Mucosa of gallbladder (tissue), 1 donor: Measurements from ENCODE around the gene TPM1. TPM values are rescaled to one million over a fixed set of nuclear protein-coding genes. Genes with fewer than 3 reads are reported as not detected.
"Not testable (repeated sequence)": the region's sequence is repeated elsewhere in the genome, so short reads cannot be mapped to it uniquely, and the experiment has no call there.

ENCODE experiments used
- DNase-seq: peaks from one replicate; pipeline ENCODE4 v3.0.0-alpha.2; 2020; ENCODE audit warnings: low spot score
- total RNA-seq: library from RNA; stranded (reverse); gene quantifications from one replicate; pipeline ENCODE4 v1.2.1, GENCODE V29; 2021
- donor health status: DM: no; HTN: no; CAD: no.

The TPM1 gene
- total RNA-seq, 1 donor from 2014 or later, result 1,361 TPM

DNA sequence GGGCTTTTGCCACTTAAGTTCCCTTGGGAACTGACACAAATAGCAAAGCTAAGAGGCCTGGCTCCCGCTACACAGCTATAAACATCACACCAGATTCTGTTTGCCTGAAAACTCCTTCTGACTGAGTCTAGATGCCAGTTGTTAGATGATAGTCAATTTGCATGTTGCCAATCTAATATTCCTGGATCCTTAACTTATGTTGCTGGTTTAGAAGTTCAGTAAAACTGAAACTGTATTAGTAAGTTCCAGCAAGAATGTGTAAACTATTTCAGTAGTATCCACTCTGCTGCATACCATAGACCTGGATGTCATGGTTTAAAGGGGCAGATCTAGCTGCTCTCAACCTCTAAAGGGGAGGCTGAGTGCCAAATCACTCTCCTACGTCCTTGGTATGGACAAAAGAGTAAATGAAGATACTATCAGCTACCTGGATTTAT, 52.0 kb downstream of the TPM1 start:
- no peak for DNase-seq

DNA sequence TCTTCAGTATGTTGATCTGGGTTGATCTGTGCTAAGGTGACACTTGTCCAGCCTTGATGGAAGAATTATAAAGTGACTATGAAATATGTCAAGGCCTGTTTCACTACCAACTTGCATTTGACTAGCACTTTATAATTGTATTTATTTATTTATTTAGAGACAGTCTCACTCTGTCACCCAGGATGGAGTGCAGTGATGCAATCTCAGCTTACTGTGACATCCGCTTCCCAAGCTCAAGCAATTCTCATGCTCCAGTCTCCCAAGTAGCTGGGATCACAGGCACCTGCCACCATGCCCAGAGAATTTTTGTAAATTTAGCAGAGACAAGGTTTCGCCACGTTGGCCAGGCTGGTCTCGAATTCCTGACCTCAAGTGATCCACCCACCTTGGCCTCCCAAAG, 53.6 kb downstream of the TPM1 start:
- no peak for DNase-seq

DNA sequence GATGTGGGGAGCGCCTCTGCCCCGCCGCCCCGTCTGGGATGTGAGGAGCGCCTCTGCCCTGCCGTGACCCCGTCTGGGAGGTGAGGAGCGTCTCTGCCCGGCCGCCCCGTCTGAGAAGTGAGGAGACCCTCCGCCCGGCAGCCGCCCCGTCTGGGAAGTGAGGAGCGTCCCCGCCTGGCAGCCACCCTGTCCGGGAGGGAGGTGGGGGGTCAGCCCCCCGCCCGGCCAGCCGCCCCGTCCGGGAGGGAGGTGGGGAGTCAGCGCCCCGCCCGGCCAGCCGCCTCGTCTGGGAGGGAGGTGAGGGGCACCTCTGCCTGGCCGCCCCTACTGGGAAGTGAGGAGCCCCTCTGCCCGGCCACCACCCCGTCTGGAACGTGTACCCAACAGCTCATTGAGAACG, 56.4 kb downstream of the TPM1 start:
- DNase-seq, result not testable (repeated sequence)

DNA sequence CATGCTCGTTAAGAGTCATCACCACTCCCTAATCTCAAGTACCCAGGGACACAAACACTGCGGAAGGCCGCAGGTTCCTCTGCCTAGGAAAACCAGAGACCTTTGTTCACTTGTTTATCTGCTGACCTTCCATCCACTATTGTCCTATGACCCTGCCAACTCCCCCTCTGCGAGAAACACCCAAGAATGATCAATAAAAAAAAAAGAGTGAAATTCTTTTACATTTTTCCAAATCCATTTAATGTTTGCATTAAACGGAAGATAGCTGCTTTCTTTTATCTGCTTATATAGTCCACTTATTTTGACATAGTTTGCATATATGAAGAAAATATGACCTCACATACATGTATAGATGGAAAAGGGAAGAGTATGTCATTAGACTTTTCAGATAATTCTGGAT, 57.0 kb downstream of the TPM1 start:
- not testable (repeated sequence) for DNase-seq

DNA sequence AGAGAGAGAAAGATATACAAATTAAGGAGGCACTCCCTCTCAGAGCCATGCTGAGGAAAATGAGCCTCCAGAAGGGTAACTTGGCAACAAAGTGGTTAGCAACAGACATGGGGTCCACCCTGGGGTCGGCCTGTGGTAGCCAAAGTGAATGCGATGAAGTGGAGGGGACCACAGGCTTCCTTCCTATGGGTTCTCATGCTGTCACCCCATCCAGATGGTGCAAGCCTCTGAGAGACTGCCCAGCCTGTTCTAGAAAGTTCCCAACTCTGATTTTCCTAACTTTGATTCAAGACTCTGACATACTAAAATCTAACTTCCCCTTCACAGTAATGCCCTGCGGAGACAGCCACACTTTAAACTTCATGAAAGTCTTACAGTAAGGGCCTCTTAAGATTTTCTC, 60.9 kb downstream of the TPM1 start:
- no peak for DNase-seq

DNA sequence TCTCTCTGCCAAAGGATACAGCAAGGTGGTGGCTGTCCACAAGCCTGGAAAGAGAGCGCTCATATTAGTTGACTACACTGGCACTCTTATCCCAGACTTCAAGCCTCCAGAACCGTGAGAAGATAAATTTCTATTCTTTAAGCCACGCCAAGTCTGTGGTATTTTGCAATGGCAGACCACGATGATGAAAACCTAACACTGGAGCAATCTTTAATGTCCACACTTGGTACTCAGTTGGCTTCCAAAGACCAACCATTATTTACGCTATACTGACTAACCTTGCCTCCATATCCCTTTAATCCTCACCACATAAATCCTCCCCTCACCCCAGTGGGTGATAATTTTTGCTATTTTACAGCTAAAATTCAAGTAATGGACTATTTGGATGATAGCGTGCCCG, 62.2 kb downstream of the TPM1 start:
- DNase-seq, result no peak

DNA sequence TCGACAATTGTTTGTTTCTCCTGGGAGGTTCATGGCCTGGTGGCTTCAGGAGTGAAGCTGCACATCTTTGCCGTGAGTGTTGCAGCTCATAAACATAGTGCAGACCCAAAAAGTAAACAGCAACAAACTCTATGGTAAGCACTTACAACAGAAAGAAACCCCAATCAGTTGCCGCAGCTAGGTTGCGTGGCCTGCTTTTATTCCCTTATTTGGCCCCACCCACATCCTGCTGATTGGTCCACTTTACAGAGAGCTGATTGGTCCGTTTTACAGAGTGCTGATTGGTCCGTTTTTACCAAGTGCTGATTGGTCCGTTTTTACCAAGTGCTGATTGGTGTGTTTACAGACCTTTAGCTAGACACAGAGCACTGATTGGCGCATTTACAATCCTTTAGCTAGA, 62.8 kb downstream of the TPM1 start:
- not testable (repeated sequence) for DNase-seq

DNA sequence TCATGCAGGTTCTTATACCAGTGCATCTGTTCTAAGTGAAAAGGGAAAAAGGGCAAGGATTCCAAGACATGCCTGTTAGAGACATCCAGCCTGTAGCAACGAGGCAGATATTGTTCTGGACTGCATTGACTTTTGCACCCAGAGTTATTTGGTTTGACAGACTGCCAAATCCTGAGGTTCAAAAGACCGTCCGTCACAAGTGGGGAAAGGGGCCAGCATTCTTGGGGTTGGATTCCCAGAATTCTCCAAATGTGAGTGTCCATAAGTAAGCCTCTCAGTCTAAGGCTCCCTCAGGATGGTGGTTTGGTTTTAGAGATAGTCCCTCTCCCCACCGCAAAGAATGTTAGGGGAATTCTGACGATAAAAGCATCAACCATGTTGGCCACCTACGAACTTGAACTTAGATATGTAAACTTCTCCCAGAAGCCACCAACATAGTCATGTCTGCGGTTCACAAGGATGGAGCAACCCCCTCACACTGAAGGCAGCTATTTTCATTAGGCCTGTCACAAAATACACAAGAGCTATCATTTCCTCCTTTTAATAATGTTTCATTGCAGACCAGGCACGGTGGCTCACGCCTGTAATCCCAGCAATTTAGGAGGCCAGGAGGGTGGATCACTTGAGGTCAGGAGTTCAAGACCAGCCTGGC, 65.5 kb downstream of the TPM1 start:
- DNase-seq, result peak; percentile 80

DNA sequence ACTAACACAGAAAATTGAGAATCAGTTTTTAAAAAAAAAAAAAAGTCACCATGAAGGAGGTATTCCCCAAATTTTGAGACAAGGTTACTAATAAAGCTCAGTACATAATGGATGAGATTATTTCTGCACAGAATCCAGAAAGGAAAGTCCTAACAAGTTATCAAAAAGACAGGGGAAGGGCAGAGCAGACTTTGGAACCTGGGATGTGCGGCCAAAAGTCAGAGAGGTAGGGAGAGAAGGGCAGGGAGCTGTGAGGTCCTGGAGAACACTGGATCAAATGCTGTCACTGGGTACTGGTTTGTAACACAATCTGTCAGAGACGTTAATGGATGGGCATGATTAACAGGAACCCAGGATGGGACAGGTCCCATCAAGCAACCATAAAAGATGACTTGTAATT, 67.0 kb downstream of the TPM1 start:
- no peak for DNase-seq

DNA sequence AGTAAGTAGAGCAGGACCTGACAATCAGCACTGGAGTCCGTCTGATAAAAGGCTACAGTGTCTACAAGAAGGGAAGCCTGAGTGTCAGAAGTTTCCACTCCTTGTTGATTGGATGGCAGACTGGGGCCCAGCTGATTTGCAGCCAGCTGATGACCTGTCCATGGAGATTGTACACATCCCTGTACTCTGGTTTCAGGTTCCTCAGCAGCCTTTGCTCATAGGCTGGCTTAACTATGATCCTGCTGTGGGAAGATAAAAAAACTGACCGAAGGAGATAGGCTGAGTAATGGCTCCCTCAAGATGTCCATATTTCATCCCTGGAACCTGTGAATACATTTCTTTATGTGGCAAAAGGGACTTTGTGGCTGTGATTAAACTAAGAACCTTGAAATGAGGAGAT, 67.4 kb downstream of the TPM1 start:
- DNase-seq, result no peak

DNA sequence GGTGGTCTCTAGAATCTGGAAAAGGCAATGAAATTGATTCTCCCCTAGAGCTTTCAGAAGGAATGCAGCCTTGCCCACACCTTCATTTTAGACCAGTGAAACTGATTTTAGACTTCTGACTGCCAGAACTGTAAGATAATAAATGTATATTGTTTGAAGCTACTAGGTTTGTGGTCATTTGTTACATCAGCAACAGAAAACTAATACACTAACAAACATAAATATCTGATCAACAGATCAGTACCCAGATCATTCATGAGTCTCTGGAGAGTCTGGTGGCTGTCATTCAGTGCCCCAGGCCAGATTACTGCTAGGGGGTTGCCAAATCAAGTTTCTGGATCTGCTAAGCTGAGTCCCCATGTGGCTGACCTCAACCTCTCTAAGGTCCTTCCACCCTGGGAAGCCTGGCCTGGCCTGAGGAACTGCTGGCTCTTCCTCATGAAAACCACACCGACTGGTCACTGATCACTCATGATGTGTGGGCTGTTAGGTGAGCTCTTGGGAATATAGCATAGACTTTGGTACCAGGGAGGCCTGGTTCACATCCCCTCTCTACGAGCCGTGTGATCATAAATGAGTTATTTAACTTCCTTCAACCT, 68.0 kb downstream of the TPM1 start:
- DNase-seq, result no peak

DNA sequence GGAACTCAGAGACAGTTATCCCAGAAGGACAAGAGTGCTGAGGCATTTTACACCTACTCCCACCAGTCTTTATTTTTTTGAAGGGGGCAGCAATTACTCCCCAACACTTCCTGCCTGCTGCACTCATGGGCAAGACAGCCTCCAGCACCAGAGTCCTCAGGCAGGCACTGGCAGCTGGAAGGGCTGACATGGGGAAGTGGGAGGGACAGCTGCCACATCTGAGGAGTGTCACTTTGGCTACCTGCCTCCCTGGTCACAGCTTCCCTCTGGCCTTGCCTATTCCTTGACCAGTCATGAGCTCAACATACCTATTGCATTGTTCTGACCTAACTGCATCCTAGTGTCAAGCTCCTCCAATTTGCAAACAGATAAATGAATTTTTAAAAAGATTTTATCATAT, 68.9 kb downstream of the TPM1 start:
- no peak for DNase-seq

DNA sequence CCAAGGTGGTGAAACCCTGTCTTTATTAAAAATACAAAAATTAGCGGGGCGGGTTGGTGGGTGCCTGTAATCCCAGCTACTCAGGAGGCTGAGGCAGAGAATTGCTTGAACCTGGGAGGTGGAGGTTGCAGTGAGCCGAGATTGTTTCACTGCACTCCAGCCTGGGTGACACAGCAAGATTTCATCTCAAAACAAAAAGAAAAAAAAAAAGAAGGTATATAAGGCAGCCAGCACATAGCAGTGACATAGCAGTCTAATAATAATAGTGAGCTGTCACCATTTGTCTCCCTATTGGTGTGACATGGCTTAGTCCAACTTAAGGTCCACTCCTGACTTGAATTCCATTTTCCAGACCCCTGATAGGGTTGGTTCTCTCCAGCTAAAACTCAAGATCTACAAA, 70.3 kb downstream of the TPM1 start:
- DNase-seq, result no peak

DNA sequence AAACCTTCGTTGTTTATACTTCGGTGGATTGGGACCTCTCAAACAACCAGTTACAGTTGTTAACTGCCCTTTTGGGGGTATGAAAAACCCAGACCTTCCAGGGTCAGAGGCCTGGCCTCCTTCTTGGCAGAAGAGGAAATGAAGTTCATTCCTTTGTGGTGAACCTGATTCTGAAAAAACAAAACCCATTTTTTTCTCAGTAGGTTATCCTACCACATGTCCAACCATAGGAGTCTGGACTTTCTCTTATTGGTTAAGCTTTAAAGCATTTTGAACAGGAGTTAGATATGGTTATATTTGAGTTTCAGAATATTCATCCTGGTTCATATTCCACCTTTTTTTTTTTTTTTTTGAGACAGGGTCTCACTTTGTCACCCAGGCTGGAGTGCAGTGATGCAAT, 71.9 kb downstream of the TPM1 start:
- no peak for DNase-seq

Other genes with a start within 250 kb of the TPM1 start
- 20.7 TPM for gene LACTB, start 79.1 kb downstream of the TPM1 start, total RNA-seq
- 179 TPM for gene RPS27L, start 114.7 kb downstream of the TPM1 start, total RNA-seq
- gene RAB8B, start 146.9 kb downstream of the TPM1 start, total RNA-seq, result 41.4 TPM
- gene APH1B, start 234.9 kb downstream of the TPM1 start, total RNA-seq, result 28.1 TPM